ENCODE data around the gene RND3. TPM values are rescaled to one million over a fixed set of nuclear protein-coding genes. Genes with fewer than 3 reads are reported as not detected.

The RND3 gene
- total and polyA plus RNA-seq, 2 of the 13 experiments (the other 11 are each of a cell fraction or from before 2014, with no cell fraction given), result 0.13 to 0.42 TPM

DNA sequence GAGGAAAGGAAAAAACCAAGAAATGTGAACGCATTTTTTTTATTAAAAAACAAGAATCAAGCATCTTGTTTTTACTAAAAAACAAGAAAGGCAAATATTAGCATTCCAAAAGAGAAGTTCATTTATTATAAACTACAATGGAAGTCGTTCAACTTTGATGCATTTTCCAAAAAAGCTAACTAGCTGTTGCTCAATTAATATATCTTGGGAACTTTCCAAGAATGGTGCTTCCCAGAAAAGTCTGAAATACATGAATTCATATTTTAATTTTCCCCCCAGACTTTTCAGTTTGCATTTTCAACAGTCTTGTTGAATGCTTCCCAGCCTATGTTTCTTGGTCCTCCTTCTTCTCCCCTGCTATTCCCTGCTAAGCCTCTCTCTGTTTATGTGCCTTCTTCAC, 7.5 kb upstream of the RND3 start (continued):
- TF ChIP-seq ZBTB38 (CRISPR knock-in tag; IDR thresholded peaks at IDR 0.05) (no peak), MYC (CRISPR knock-in tag; IDR thresholded peaks at IDR 0.05; ENCODE audit: borderline replicate concordance) (no peak), AGO1 (IDR thresholded peaks at IDR 0.05; ENCODE audit: low read depth, low read length, poor library complexity, severe bottlenecking) (no peak), ZSCAN12 (CRISPR knock-in tag; IDR thresholded peaks at IDR 0.05) (no peak)
- TF ChIP-seq, protein P1, sequence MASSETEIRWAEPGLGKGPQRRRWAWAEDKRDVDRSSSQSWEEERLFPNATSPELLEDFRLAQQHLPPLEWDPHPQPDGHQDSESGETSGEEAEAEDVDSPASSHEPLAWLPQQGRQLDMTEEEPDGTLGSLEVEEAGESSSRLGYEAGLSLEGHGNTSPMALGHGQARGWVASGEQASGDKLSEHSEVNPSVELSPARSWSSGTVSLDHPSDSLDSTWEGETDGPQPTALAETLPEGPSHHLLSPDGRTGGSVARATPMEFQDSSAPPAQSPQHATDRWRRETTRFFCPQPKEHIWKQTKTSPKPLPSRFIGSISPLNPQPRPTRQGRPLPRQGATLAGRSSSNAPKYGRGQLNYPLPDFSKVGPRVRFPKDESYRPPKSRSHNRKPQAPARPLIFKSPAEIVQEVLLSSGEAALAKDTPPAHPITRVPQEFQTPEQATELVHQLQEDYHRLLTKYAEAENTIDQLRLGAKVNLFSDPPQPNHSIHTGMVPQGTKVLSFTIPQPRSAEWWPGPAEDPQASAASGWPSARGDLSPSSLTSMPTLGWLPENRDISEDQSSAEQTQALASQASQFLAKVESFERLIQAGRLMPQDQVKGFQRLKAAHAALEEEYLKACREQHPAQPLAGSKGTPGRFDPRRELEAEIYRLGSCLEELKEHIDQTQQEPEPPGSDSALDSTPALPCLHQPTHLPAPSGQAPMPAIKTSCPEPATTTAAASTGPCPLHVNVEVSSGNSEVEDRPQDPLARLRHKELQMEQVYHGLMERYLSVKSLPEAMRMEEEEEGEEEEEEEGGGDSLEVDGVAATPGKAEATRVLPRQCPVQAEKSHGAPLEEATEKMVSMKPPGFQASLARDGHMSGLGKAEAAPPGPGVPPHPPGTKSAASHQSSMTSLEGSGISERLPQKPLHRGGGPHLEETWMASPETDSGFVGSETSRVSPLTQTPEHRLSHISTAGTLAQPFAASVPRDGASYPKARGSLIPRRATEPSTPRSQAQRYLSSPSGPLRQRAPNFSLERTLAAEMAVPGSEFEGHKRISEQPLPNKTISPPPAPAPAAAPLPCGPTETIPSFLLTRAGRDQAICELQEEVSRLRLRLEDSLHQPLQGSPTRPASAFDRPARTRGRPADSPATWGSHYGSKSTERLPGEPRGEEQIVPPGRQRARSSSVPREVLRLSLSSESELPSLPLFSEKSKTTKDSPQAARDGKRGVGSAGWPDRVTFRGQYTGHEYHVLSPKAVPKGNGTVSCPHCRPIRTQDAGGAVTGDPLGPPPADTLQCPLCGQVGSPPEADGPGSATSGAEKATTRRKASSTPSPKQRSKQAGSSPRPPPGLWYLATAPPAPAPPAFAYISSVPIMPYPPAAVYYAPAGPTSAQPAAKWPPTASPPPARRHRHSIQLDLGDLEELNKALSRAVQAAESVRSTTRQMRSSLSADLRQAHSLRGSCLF (CRISPR knock-in tag; IDR thresholded peaks at IDR 0.05; ENCODE audit: borderline replicate concordance), result no peak

- Histone ChIP-seq H3K27ac (ENCODE audit: extremely low read length, insufficient read depth, low read length) (no peak overlapping the region), H3K9ac (ENCODE audit: insufficient read depth, low read depth, low read length) (no peak overlapping the region), H3K27me3 (ENCODE audit: control insufficient read depth in 1 of 2, insufficient read depth in 2 of 2, low read length in 2 of 2) (no peaks in the 10 kb centered on the region), H3K36me3 (replicated peaks in 1 of 2; ENCODE audit: control insufficient read depth in 1 of 2, insufficient read depth in 2 of 2, low read length in 2 of 2) (no peaks in the 10 kb centered on the region), H2AFZ (ENCODE audit: low read length) (no peak overlapping the region), H3K4me1 (ENCODE audit: insufficient read depth, low read length) (no peaks in the 10 kb centered on the region), H4K20me1 (ENCODE audit: insufficient read depth, low read length) (no peaks in the 10 kb centered on the region), H3K4me3 (replicated peaks in 1 of 3; ENCODE audit: insufficient read depth in 1 of 3, low read depth in 2 of 3, low read length in 3 of 3) (no peak overlapping the region), H3K79me2 (ENCODE audit: insufficient read depth, low read length) (no peaks in the 10 kb centered on the region), H3K4me2 (ENCODE audit: low read depth, low read length) (no peak overlapping the region), H3K9me3 (ENCODE audit: low read length) (no peaks in the 10 kb centered on the region)
- BruUV-seq (replicated peaks), result no TSS peak
- CTCF ChIA-PET (ENCODE audit: low intra/inter-chr PET ratio, low total read pairs), result no interaction called here
- intact Hi-C loops (cut with micrococcal nuclease; ENCODE audit: unreplicated experiment), result no loop called here
- POLR2A ChIA-PET, result no interaction called here
- in situ Hi-C loops (cut with HindIII; ENCODE audit: extremely low pct_ligation_motif_present, low pct_unique_long_range_greater_than_20kb), result no loop called here
- no peak for ATAC-seq
- DNase-seq (ENCODE audit: low spot score), result no peak
- 8% methylated on average over 4 of the region's 4 CpGs for WGBS (ENCODE audit: low lambda C conversion rate)
- FAIRE-seq, result no peak
- TF ChIP-seq THYN1 (CRISPR knock-in tag; IDR thresholded peaks at IDR 0.05; ENCODE audit: borderline replicate concordance, low read depth), result no peak
- TF ChIP-seq ZNF44 (CRISPR knock-in tag; IDR thresholded peaks at IDR 0.05), result no peak
- TF ChIP-seq PAX8 (CRISPR knock-in tag; IDR thresholded peaks at IDR 0.05; ENCODE audit: borderline replicate concordance), result no peak
- TF ChIP-seq, protein P2, sequence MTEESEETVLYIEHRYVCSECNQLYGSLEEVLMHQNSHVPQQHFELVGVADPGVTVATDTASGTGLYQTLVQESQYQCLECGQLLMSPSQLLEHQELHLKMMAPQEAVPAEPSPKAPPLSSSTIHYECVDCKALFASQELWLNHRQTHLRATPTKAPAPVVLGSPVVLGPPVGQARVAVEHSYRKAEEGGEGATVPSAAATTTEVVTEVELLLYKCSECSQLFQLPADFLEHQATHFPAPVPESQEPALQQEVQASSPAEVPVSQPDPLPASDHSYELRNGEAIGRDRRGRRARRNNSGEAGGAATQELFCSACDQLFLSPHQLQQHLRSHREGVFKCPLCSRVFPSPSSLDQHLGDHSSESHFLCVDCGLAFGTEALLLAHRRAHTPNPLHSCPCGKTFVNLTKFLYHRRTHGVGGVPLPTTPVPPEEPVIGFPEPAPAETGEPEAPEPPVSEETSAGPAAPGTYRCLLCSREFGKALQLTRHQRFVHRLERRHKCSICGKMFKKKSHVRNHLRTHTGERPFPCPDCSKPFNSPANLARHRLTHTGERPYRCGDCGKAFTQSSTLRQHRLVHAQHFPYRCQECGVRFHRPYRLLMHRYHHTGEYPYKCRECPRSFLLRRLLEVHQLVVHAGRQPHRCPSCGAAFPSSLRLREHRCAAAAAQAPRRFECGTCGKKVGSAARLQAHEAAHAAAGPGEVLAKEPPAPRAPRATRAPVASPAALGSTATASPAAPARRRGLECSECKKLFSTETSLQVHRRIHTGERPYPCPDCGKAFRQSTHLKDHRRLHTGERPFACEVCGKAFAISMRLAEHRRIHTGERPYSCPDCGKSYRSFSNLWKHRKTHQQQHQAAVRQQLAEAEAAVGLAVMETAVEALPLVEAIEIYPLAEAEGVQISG (CRISPR knock-in tag; IDR thresholded peaks at IDR 0.05), result no peak
- TF ChIP-seq SETDB1 (CRISPR knock-in tag; IDR thresholded peaks at IDR 0.05; ENCODE audit: borderline replicate concordance), result no peak
- no peak for TF ChIP-seq ZNF674 (CRISPR knock-in tag; IDR thresholded peaks at IDR 0.05; ENCODE audit: low read depth)
- no peak for TF ChIP-seq MXI1 (IDR thresholded peaks at IDR 0.05; ENCODE audit: borderline replicate concordance, low read depth, low read length)
- TF ChIP-seq EP300 (IDR thresholded peaks at IDR 0.05; ENCODE audit: low read depth in 2 of 2, low read length in 2 of 2), result no peak
- TF ChIP-seq EP300 (CRISPR knock-in tag; IDR thresholded peaks at IDR 0.05; ENCODE audit: borderline replicate concordance), result no peak
- no peak for TF ChIP-seq NR1H2 (CRISPR knock-in tag; IDR thresholded peaks at IDR 0.05; ENCODE audit: borderline replicate concordance, low read depth)
- no peak for TF ChIP-seq ZBTB42 (CRISPR knock-in tag; IDR thresholded peaks at IDR 0.05)
Measured at GRCh38 chr2:150494234-150494945, 6.9 kb upstream of the RND3 start.

Data from HepG2 (cell line).